Measurements from ENCODE around the gene MIER1.
A peak's percentile ranks its signal among the peaks of the same experiment; 100 is the strongest.
"Not testable (repeated sequence)": the region's sequence is repeated elsewhere in the genome, so short reads cannot be mapped to it uniquely, and the experiment has no call there.

MIER1 gene

DNA sequence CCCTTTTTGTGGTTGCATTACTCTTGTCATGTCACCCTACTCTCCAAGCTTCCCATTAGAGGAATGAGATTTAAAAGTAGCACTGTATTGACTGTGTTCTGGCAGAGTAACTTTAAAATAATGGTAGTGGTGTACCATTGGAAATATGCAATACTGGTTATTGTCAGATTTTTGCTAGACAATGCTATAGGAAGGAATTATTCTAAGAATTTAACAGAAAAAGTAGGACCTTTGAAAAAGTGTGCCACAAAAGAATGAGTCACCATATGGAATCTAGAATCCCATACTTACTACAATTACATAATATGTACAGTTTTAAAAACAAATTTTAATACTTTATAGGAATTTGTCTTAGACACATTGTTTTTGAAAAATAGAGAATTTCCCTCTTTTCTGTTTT, 13.8 kb downstream of the MIER1 start:
- no peak for DNase-seq (ENCODE audit: low read depth)

DNA sequence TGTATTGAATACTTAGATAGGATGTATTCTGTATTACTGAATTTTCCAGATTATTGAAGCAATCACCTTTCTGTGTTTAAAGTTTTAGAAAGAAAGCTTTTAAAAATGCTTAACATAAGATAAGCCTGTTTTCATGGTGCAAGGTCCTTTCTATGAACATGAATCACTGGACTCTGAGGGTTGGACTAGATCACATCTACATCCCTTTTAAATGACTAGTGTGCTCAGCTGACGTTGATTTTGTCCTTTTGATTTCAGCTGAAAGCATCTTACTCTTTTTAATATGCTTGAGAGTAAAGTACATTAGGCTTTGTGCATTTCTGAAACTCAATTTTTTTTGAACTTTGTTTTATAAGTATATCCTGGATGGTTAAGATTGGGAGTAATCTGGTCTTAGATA, 16.2 kb downstream of the MIER1 start:
- no peak for DNase-seq (ENCODE audit: low read depth)

GRCh38 chr1:66943361-66943969, 18.7 kb downstream of the MIER1 start:
- DNase-seq (ENCODE audit: low read depth) = no peak

- DNase-seq (ENCODE audit: low read depth) = no peak
Observed at GRCh38 chr1:66944330-66945274, 19.8 kb downstream of the MIER1 start.

DNA sequence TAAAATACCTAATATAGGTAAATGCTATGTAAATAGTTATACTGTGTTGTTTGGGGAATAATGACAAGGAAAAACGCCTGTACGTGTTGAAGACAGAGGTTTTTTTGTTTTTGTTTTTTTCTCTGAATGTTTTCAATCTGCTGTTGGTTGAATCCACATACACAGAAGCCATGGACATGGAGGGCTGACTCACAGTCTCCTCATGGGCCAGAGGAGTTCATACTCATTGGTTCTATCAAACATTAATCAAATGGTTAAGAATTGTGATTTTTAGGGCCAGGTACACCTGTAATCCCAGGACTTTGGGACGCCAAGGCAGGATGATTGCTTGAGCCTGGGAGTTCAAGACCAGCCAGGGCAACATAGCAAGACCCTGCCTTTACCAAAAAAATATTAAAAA, 20.5 kb downstream of the MIER1 start:
- no peak for DNase-seq (ENCODE audit: low read depth)

DNA sequence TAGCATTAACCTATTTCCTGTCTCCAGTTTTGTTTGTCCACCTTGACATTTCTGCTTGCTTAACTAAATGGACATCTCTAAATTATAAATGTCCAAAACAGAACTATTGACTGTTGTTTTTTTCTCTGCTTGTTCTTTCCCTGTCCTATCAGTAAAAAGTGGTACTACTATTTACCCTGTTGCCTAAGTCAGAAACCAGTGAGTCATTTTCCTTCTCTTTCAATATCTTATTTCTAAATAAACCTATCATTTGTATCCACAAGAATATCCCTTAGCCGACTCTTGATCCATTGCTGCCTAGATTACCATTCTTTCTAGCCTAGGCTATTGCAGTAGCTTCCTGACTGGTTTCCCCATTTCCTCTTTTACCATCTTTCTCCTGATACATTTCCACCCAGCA, 22.5 kb downstream of the MIER1 start:
- no peak for DNase-seq (ENCODE audit: low read depth)

- DNase-seq (ENCODE audit: low read depth) = no peak
Observed at GRCh38 chr1:66951513-66951912, 26.7 kb downstream of the MIER1 start.

- DNase-seq (ENCODE audit: low read depth) = no peak
Observed at GRCh38 chr1:66954208-66954607, 29.4 kb downstream of the MIER1 start.

DNA sequence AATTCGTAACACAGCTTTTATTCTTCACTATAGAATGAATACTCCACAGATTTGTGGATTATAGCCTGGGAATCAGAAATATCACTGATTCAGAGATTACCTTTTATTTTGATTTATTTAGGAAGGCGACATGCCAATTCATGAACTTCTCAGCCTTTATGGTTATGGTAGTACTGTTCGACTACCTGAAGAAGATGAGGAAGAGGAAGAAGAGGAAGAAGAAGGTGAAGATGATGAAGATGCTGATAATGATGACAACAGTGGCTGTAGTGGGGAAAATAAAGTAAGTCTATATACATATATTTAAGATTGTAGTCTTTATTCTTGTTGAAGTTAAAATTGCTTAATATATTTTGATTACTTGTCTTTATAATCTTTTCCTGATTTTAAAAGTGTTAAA, 33.1 kb downstream of the MIER1 start:
- DNase-seq (ENCODE audit: low read depth) = no peak

- not testable (repeated sequence) for DNase-seq (ENCODE audit: low read depth)
Observed at GRCh38 chr1:66966188-66966873, 41.5 kb downstream of the MIER1 start.

- DNase-seq (ENCODE audit: low read depth) = no peak
Observed at GRCh38 chr1:66968574-66968973, 43.8 kb downstream of the MIER1 start.

DNA sequence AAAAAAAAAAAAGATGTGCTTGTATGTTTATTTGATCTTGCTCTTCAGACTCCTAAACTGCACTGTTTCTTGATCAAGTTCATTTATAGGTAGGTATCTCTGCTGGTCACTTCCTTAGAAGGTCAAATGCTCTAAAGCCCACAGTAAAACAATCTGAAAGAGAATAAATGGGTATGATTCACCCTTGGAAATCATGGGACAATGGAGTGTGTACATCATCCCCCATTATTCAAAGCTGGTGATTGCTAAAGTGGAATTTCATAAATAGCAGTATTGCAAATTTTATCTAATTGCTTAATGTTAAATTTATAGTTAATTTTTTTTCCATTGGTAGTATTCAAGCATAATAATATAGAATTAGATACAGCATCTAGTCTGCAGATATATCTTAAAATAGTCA, 53.4 kb downstream of the MIER1 start:
- no peak for DNase-seq (ENCODE audit: low read depth)

GRCh38 chr1:66979621-66980020, 54.8 kb downstream of the MIER1 start:
- DNase-seq (ENCODE audit: low read depth) = not testable (repeated sequence)

DNA sequence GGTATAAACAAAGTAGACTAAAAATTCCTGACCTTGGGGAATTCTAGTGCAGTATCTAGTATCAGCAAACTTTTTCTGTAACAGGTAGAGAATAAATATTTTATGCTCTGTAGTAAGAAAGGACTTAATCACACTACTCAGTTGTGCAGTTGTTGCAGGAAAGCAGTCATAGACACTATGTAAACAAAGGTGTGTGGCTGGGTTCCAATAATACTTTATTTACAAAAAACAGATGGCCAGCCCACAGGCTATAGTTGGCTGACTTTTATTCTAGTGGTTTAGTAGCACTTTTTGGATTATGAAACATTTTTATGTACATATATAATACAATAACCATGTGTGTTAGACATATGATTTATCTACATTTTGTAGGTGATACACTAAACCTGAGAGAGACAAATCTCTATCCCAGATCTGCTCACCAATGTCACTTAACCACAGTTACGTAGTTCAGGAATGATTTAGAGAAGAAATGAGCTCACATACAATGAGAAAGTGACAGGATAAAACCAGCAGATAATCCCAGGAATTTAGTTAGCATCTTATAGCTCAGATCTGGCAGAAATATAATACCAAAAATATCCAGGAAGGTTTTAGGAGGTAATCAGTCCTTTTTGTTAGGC, 56.1 kb downstream of the MIER1 start:
- DNase-seq (ENCODE audit: low read depth) = no peak

- DNase-seq (ENCODE audit: low read depth) = peak; percentile 29
Observed at GRCh38 chr1:66981679-66982078, 56.9 kb downstream of the MIER1 start.

DNA sequence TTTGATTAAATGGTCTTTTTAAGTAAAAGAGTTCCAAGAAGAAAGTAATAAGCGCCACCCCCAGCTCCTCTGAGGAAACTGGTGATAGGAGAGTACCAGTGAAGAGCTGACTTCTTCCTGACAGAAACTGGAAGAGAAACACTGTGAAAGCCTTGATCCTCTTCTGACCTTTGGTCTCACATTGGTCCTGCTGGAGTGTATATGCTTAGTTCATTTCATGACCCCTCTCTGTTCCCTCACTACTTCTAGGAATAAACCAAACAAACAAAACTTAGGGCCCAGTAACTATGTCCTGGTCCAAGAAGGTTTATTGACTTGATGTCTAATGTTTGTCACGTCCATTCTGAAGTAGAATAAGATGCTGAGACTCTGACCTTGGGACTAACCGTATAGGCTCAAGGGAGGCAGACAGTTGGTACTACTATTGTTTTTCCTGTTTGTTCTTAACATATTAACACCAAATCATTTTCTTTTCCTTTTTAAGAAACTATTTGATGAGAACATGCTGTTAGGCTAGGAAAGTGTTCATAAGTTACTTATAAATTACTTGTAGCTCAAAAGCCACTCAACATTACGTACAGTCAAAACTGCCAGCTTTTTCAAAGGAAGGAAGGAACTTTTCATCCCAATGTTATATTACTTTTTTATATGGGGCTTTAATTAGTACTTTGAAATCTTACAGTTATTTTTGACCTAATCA, 57.9 kb downstream of the MIER1 start:
- DNase-seq (ENCODE audit: low read depth) = no peak

DNA sequence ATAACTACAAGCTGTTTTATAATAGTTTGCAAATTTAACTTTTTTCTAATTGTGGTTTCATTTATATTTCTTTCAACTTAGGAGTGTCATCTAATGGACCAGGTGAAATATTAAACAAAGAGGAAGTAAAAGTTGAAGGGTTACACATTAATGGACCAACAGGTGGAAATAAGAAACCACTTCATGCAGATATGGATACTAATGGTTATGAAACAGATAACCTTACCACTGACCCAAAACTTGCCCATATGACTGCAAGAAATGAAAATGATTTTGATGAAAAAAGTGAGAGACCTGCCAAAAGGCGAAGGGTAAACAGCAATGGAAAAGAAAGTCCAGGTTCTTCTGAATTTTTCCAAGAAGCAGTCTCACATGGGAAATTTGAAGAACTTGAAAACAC, 59.7 kb downstream of the MIER1 start:
- DNase-seq (ENCODE audit: low read depth) = no peak

- no peak for DNase-seq (ENCODE audit: low read depth)
Observed at GRCh38 chr1:66985835-66986234, 61.0 kb downstream of the MIER1 start.

- no peak for DNase-seq (ENCODE audit: low read depth)
Observed at GRCh38 chr1:66993076-66993475, 68.3 kb downstream of the MIER1 start.

GRCh38 chr1:66996018-66996682, 71.4 kb downstream of the MIER1 start:
- peak; percentile 32 for DNase-seq (ENCODE audit: low read depth)

DNA sequence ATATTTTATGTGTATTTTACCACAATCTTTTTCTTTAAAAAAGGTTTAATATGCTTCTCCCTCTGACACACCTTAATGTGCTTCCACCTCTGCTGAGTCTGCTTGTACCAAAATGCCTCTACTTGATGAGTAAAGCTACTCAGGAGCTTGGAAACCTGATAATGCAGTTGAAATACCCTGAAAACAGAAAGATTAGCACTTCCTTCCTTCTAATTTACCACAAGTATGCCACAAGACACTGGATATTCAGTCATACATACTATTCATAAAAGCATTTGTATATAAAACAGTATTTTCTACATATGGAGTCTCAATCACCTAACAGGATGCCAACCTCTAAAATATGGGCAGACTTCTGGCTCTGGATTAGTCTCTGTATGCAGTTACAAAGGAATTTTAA, 74.2 kb downstream of the MIER1 start:
- no peak for DNase-seq (ENCODE audit: low read depth)

Measured in activated T-cell treated with anti-CD3 and anti-CD28 coated beads for 1 hour (primary cell).